ENCODE results near the gene MTCH2.
"Not testable (repeated sequence)": the region's sequence is repeated elsewhere in the genome, so short reads cannot be mapped to it uniquely, and the experiment has no call there.

The MTCH2 gene

GRCh38 chr11:47642099-47642855, at the start of gene MTCH2:
Gene MTCH2 (minus strand): TSS chr11:47642559. CDS start chr11:47642465, 94 bp downstream.
- peak; percentile 92 to 95 (median 94) for DNase-seq (ENCODE audit: low read depth in 2 of 3, low spot score in 1 of 3)

GRCh38 chr11:47691979-47692378, 49.6 kb upstream of the MTCH2 start:
- DNase-seq (ENCODE audit: low read depth in 2 of 3, low spot score in 1 of 3) = no peak

GRCh38 chr11:47689480-47689879, 47.1 kb upstream of the MTCH2 start:
- no peak for DNase-seq (ENCODE audit: low read depth in 2 of 3, low spot score in 1 of 3)

- DNase-seq (ENCODE audit: low read depth in 2 of 3, low spot score in 1 of 3) = no peak
Observed at GRCh38 chr11:47688991-47689390, 46.6 kb upstream of the MTCH2 start.

- DNase-seq (ENCODE audit: low read depth in 2 of 3, low spot score in 1 of 3) = no peak
Observed at GRCh38 chr11:47688111-47688510, 45.8 kb upstream of the MTCH2 start.

GRCh38 chr11:47686704-47687103, 44.3 kb upstream of the MTCH2 start:
- DNase-seq (ENCODE audit: low read depth in 2 of 3, low spot score in 1 of 3) = not testable (repeated sequence)

GRCh38 chr11:47686151-47686550, 43.8 kb upstream of the MTCH2 start:
- DNase-seq (ENCODE audit: low read depth in 2 of 3, low spot score in 1 of 3) = no peak

- no peak for DNase-seq (ENCODE audit: low read depth in 2 of 3, low spot score in 1 of 3)
Observed at GRCh38 chr11:47675851-47676250, 33.5 kb upstream of the MTCH2 start.

GRCh38 chr11:47672283-47672730, 29.9 kb upstream of the MTCH2 start:
- no peak for DNase-seq (ENCODE audit: low read depth in 2 of 3, low spot score in 1 of 3)

- DNase-seq (ENCODE audit: low read depth in 2 of 3, low spot score in 1 of 3) = no peak
Observed at GRCh38 chr11:47669856-47670255, 27.5 kb upstream of the MTCH2 start.

GRCh38 chr11:47668665-47669064, 26.3 kb upstream of the MTCH2 start:
- DNase-seq (ENCODE audit: low read depth in 2 of 3, low spot score in 1 of 3) = no peak

- no peak for DNase-seq (ENCODE audit: low read depth in 2 of 3, low spot score in 1 of 3)
Observed at GRCh38 chr11:47667555-47667954, 25.2 kb upstream of the MTCH2 start.

- no peak for DNase-seq (ENCODE audit: low read depth in 2 of 3, low spot score in 1 of 3)
Observed at GRCh38 chr11:47667135-47667534, 24.8 kb upstream of the MTCH2 start.

- peak in 1 of 3 donors; percentile 12 for DNase-seq (ENCODE audit: low read depth in 2 of 3, low spot score in 1 of 3)
Observed at GRCh38 chr11:47664936-47665335, 22.6 kb upstream of the MTCH2 start.

- DNase-seq (ENCODE audit: low read depth in 2 of 3, low spot score in 1 of 3) = no peak
Observed at GRCh38 chr11:47661245-47661644, 18.9 kb upstream of the MTCH2 start.

GRCh38 chr11:47659276-47659675, 16.9 kb upstream of the MTCH2 start:
- DNase-seq (ENCODE audit: low read depth in 2 of 3, low spot score in 1 of 3) = no peak

GRCh38 chr11:47656260-47656885, 14.0 kb upstream of the MTCH2 start:
- DNase-seq (ENCODE audit: low read depth in 2 of 3, low spot score in 1 of 3) = no peak

- no peak for DNase-seq (ENCODE audit: low read depth in 2 of 3, low spot score in 1 of 3)
Observed at GRCh38 chr11:47651818-47652469, 9.6 kb upstream of the MTCH2 start.

- no peak for DNase-seq (ENCODE audit: low read depth in 2 of 3, low spot score in 1 of 3)
Observed at GRCh38 chr11:47649276-47649675, 6.9 kb upstream of the MTCH2 start.

- DNase-seq (ENCODE audit: low read depth in 2 of 3, low spot score in 1 of 3) = no peak
Observed at GRCh38 chr11:47646019-47646418, 3.7 kb upstream of the MTCH2 start.

- no peak for DNase-seq (ENCODE audit: low read depth in 2 of 3, low spot score in 1 of 3)
Observed at GRCh38 chr11:47645500-47645899, 3.1 kb upstream of the MTCH2 start.

- no peak for DNase-seq (ENCODE audit: low read depth in 2 of 3, low spot score in 1 of 3)
Observed at GRCh38 chr11:47641600-47642098, 710 bp downstream of the MTCH2 start.

Measured in stimulated activated CD4-positive, alpha-beta T cell treated with anti-CD3 and anti-CD28 coated beads, Interleukin-12 subunit alpha, Interleukin-12 subunit beta, amount 100 ng/mL, for 48 hours (primary cell).